IgD-negative memory B cell (primary cell): Measurements from ENCODE around the gene BABAM2. TPM values are rescaled to one million over a fixed set of nuclear protein-coding genes. Genes with fewer than 3 reads are reported as not detected.

Source experiments
- H3K27ac Mint-ChIP-seq, 3 donors: one replicate each; pipeline ENCODE4 v1.8.0; 2020 to 2022; ENCODE audit warnings: mild to moderate bottlenecking in 3 of 3, mixed read lengths in 3 of 3, moderate library complexity in 1 of 3
- H3K27me3 Mint-ChIP-seq: one replicate; pipeline ENCODE4 v1.8.0; 2021; ENCODE audit warnings: mixed read lengths
- H3K36me3 Mint-ChIP-seq: one replicate; pipeline ENCODE4 v1.8.0; 2020; ENCODE audit warnings: mild to moderate bottlenecking, mixed read lengths
- H3K4me1 Mint-ChIP-seq, 3 donors: one replicate each; pipeline ENCODE4 v1.8.0; 2020 to 2022; ENCODE audit warnings: mixed read lengths in 3 of 3, mild to moderate bottlenecking in 1 of 3
- H3K4me3 Mint-ChIP-seq, 4 donors: one replicate each; pipeline ENCODE4 v1.8.0; 2020 to 2022; ENCODE audit warnings: mild to moderate bottlenecking in 4 of 4, mixed read lengths in 4 of 4, moderate library complexity in 3 of 4
- H3K9me3 Mint-ChIP-seq, 3 donors: one replicate each; pipeline ENCODE4 v1.8.0; 2020 to 2021; ENCODE audit warnings: mixed read lengths in 3 of 3, mild to moderate bottlenecking in 1 of 3
- polyA plus RNA-seq: library from polyadenylated mRNA; unstranded; fragments of 300-500 nt; fragmentation: Illumina TruSeq; gene quantifications from one replicate; pipeline ENCODE4 v1.2.3, GENCODE V29; 2021

Gene BABAM2
- polyA plus RNA-seq, 1 donor from 2014 or later = 57.9 TPM

- H3K4me1 Mint-ChIP-seq = no peaks in the 10 kb centered on the region
- H3K4me3 Mint-ChIP-seq = no peak overlapping the region
- H3K36me3 Mint-ChIP-seq = peaks cover 5% of the 10 kb centered on the region
- peaks cover 0 to 4% (median 1%) of the 10 kb centered on the region in 3 donors for H3K9me3 Mint-ChIP-seq
- H3K27ac Mint-ChIP-seq = no peak overlapping the region
- H3K27me3 Mint-ChIP-seq = no peaks in the 10 kb centered on the region
Measured at GRCh38 chr2:28187186-28187585, 296.7 kb downstream of the BABAM2 start.

- peaks cover 0 to 4% (median under 1%) of the 10 kb centered on the region in 3 donors for H3K9me3 Mint-ChIP-seq
- H3K36me3 Mint-ChIP-seq = peaks cover 4% of the 10 kb centered on the region
- H3K27ac Mint-ChIP-seq = peak overlapping the region in 1 of 3 donors; percentile 62
- H3K4me1 Mint-ChIP-seq = no peaks in the 10 kb centered on the region
- H3K4me3 Mint-ChIP-seq = no peak overlapping the region
- no peaks in the 10 kb centered on the region for H3K27me3 Mint-ChIP-seq
Measured at GRCh38 chr2:28188436-28188835, 297.9 kb downstream of the BABAM2 start.

GRCh38 chr2:28193630-28194403 lies 303.3 kb downstream of the BABAM2 start:
- H3K4me1 Mint-ChIP-seq = no peaks in the 10 kb centered on the region
- no peak overlapping the region for H3K27ac Mint-ChIP-seq
- no peaks in the 10 kb centered on the region for H3K27me3 Mint-ChIP-seq
- peaks cover 0 to 4% (median 0%) of the 10 kb centered on the region in 3 donors for H3K9me3 Mint-ChIP-seq
- H3K4me3 Mint-ChIP-seq = no peak overlapping the region
- peaks cover 9% of the 10 kb centered on the region for H3K36me3 Mint-ChIP-seq

GRCh38 chr2:28199995-28200679 lies 309.6 kb downstream of the BABAM2 start:
- H3K4me3 Mint-ChIP-seq = no peak overlapping the region
- H3K4me1 Mint-ChIP-seq = no peaks in the 10 kb centered on the region
- H3K27ac Mint-ChIP-seq = no peak overlapping the region
- no peaks in the 10 kb centered on the region for H3K9me3 Mint-ChIP-seq
- H3K27me3 Mint-ChIP-seq = no peaks in the 10 kb centered on the region
- peaks cover 6% of the 10 kb centered on the region for H3K36me3 Mint-ChIP-seq

- Mint-ChIP-seq H3K4me1 (no peaks in the 10 kb centered on the region), H3K36me3 (peaks cover 6% of the 10 kb centered on the region), H3K9me3 (no peaks in the 10 kb centered on the region), H3K27me3 (no peaks in the 10 kb centered on the region), H3K4me3 (no peak overlapping the region), H3K27ac (no peak overlapping the region)
Measured at GRCh38 chr2:28201671-28202180, 311.2 kb downstream of the BABAM2 start.

GRCh38 chr2:28202719-28203118 lies 312.2 kb downstream of the BABAM2 start:
- H3K4me3 Mint-ChIP-seq = no peak overlapping the region
- peaks cover under 1% of the 10 kb centered on the region for H3K36me3 Mint-ChIP-seq
- no peaks in the 10 kb centered on the region for H3K9me3 Mint-ChIP-seq
- no peaks in the 10 kb centered on the region for H3K27me3 Mint-ChIP-seq
- H3K27ac Mint-ChIP-seq = no peak overlapping the region
- H3K4me1 Mint-ChIP-seq = no peaks in the 10 kb centered on the region

GRCh38 chr2:28206762-28207161 lies 316.2 kb downstream of the BABAM2 start:
- Mint-ChIP-seq H3K27ac (no peak overlapping the region), H3K4me3 (no peak overlapping the region), H3K27me3 (no peaks in the 10 kb centered on the region), H3K9me3 (no peaks in the 10 kb centered on the region), H3K4me1 (peaks cover 0 to 4% (median 0%) of the 10 kb centered on the region in 3 donors), H3K36me3 (peaks cover 6% of the 10 kb centered on the region)

- peaks cover 7% of the 10 kb centered on the region for H3K36me3 Mint-ChIP-seq
- H3K27ac Mint-ChIP-seq = no peak overlapping the region
- peaks cover 0 to 4% (median 0%) of the 10 kb centered on the region in 3 donors for H3K4me1 Mint-ChIP-seq
- H3K27me3 Mint-ChIP-seq = no peaks in the 10 kb centered on the region
- no peaks in the 10 kb centered on the region for H3K9me3 Mint-ChIP-seq
- H3K4me3 Mint-ChIP-seq = no peak overlapping the region
Measured at GRCh38 chr2:28209261-28209691, 318.7 kb downstream of the BABAM2 start.

GRCh38 chr2:28209864-28210263 lies 319.3 kb downstream of the BABAM2 start:
- H3K27ac Mint-ChIP-seq = no peak overlapping the region
- H3K27me3 Mint-ChIP-seq = no peaks in the 10 kb centered on the region
- no peaks in the 10 kb centered on the region for H3K9me3 Mint-ChIP-seq

GRCh38 chr2:28210535-28210934 lies 320.0 kb downstream of the BABAM2 start:
- Mint-ChIP-seq H3K27me3 (no peaks in the 10 kb centered on the region), H3K27ac (no peak overlapping the region), H3K4me3 (no peak overlapping the region), H3K9me3 (no peaks in the 10 kb centered on the region), H3K36me3 (peaks cover 7% of the 10 kb centered on the region), H3K4me1 (peaks cover 0 to 4% (median 0%) of the 10 kb centered on the region in 3 donors)

More at GRCh38 chr2:28209864-28210263, 319.3 kb downstream of the BABAM2 start:
- Mint-ChIP-seq H3K4me1 (peaks cover 0 to 4% (median 0%) of the 10 kb centered on the region in 3 donors), H3K4me3 (no peak overlapping the region), H3K36me3 (peaks cover 7% of the 10 kb centered on the region)

- H3K27ac Mint-ChIP-seq = no peak overlapping the region
- no peaks in the 10 kb centered on the region for H3K9me3 Mint-ChIP-seq
Measured at GRCh38 chr2:28216331-28216730, 325.8 kb downstream of the BABAM2 start.

GRCh38 chr2:28217042-28217740 lies 326.7 kb downstream of the BABAM2 start:
- Mint-ChIP-seq H3K4me3 (no peak overlapping the region), H3K36me3 (peaks cover 14% of the 10 kb centered on the region), H3K4me1 (peaks cover 0 to 2% (median 0%) of the 10 kb centered on the region in 3 donors), H3K27me3 (no peaks in the 10 kb centered on the region), H3K27ac (no peak overlapping the region), H3K9me3 (no peaks in the 10 kb centered on the region)

More at GRCh38 chr2:28216331-28216730, 325.8 kb downstream of the BABAM2 start:
- peaks cover 14% of the 10 kb centered on the region for H3K36me3 Mint-ChIP-seq
- no peaks in the 10 kb centered on the region for H3K27me3 Mint-ChIP-seq
- H3K4me1 Mint-ChIP-seq = no peaks in the 10 kb centered on the region
- no peak overlapping the region for H3K4me3 Mint-ChIP-seq

GRCh38 chr2:28219138-28219537 lies 328.6 kb downstream of the BABAM2 start:
- Mint-ChIP-seq H3K9me3 (no peaks in the 10 kb centered on the region), H3K4me1 (peaks cover 0 to 2% (median 0%) of the 10 kb centered on the region in 3 donors), H3K4me3 (no peak overlapping the region), H3K27me3 (no peaks in the 10 kb centered on the region), H3K36me3 (peaks cover 17% of the 10 kb centered on the region), H3K27ac (no peak overlapping the region)

- H3K27me3 Mint-ChIP-seq = no peaks in the 10 kb centered on the region
- no peak overlapping the region for H3K4me3 Mint-ChIP-seq
- H3K36me3 Mint-ChIP-seq = peaks cover 17% of the 10 kb centered on the region
- no peaks in the 10 kb centered on the region for H3K9me3 Mint-ChIP-seq
- H3K4me1 Mint-ChIP-seq = peaks cover 0 to 2% (median 0%) of the 10 kb centered on the region in 3 donors
- H3K27ac Mint-ChIP-seq = peak overlapping the region in 1 of 3 donors; percentile 52
Measured at GRCh38 chr2:28219758-28220368, 329.3 kb downstream of the BABAM2 start.
